Activated CD4-positive, alpha-beta T cell treated with anti-CD3 and anti-CD28 coated beads, Interleukin-2, amount 10 ng/mL, durations not matched to agents 24 days and 14 days (primary cell): ENCODE results near the gene AGRP. TPM values are rescaled to one million over a fixed set of nuclear protein-coding genes. Genes with fewer than 3 reads are reported as not detected.

Experiments
- DNase-seq: peaks from one replicate; pipeline ENCODE4 v3.0.0; 2022
- H3K27ac Mint-ChIP-seq: one replicate; pipeline ENCODE4 v1.8.0; 2022; ENCODE audit warnings: mild to moderate bottlenecking, mixed read lengths
- H3K27me3 Mint-ChIP-seq: one replicate; pipeline ENCODE4 v1.8.0; 2022; ENCODE audit warnings: mixed read lengths
- H3K36me3 Mint-ChIP-seq: one replicate; pipeline ENCODE4 v1.8.0; 2022; ENCODE audit warnings: low read depth, mild to moderate bottlenecking, mixed read lengths
- H3K4me1 Mint-ChIP-seq: one replicate; pipeline ENCODE4 v1.8.0; 2021; ENCODE audit warnings: mixed read lengths
- H3K4me3 Mint-ChIP-seq: one replicate; pipeline ENCODE4 v1.8.0; 2022; ENCODE audit warnings: mild to moderate bottlenecking, moderate library complexity, mixed read lengths
- H3K9me3 Mint-ChIP-seq: one replicate; pipeline ENCODE4 v1.8.0; 2021; ENCODE audit warnings: mixed read lengths
- intact Hi-C: fragments of 100-400 bp; cut with micrococcal nuclease; formaldehyde crosslinking; loops from one replicate; pipeline ENCODE4 v1.15.1; 2023
- total RNA-seq: library from RNA; stranded (reverse); gene quantifications from 2 replicates; pipeline ENCODE4 v1.2.3, GENCODE V29; 2022

The AGRP gene
- total RNA-seq, 1 donor from 2014 or later: not detected

DNA sequence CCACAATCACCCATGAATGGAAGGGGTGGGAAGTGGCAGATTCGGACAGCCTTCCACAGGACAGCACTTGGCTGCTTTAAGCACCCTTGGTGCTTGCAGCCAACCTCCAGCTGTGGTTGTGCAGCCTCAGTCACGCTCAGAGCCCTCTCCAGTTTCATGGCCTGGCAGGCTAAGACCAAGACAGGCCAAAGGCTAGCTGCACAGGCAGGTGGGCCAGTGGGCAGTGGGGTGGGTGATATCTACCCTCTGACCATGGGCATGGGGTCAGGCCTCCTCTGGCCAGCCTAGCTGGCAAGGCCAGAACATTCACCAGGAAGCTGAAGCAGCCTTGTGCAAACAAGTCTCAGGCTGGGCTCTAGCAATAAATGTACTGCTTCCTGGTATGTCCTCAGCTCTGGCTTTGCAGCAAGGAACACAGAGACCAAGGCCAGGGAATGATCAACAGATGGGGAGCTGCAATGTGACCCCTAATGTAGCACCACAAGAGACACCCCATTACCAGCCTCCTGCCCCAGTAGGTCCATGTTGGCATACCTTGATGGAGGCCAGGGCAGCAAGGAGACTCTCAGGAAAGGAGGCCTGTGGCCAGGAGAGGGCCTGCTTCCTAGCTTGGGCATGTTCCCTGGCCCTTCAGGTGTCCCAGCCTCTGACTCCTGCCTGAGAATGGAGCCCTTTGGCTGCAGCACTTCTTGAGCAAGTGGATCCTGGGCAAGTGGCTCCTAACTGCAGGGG lies 31.5 kb downstream of the AGRP start:
- H3K9me3 Mint-ChIP-seq: no peaks in the 10 kb centered on the region
- peaks cover 2% of the 10 kb centered on the region for H3K36me3 Mint-ChIP-seq
- intact Hi-C loops: no loop called here
- H3K27ac Mint-ChIP-seq: no peak overlapping the region
- no peak for DNase-seq
- no peaks in the 10 kb centered on the region for H3K27me3 Mint-ChIP-seq
- peaks cover 1% of the 10 kb centered on the region for H3K4me1 Mint-ChIP-seq
- H3K4me3 Mint-ChIP-seq: no peak overlapping the region

DNA sequence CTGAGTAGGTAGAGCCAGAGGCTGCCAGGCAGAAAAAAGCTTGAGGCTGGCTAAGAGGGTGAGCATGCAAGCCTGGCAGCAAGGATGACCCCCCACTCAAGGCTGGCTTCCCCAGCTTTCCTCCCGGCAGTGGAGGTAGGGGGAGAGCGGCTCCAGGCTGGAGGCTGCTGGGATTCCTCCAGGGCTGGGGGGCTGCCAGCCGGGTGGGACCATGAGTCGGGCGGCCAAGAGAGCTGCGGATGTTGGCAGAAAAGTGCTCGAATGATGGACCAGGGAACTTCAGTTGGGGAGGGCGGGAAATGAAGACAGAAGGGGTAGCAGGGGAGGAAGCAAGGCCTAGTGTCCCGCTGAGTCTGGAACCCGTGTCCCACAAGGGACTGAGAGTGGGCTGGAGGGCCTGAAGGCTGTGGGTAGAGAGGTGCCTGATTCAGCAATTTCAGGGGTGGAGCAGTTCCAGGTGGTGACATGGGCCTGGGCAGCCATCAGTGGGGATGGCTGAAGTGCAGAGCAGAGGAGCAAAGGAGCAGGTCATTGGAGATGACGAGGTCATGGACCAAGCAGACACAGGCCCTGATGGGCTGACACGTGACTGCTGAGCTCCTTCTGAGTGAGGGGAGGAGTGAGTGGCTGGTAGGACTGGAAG lies 32.2 kb downstream of the AGRP start:
- H3K4me1 Mint-ChIP-seq: peaks cover 1% of the 10 kb centered on the region
- H3K4me3 Mint-ChIP-seq: no peak overlapping the region
- H3K36me3 Mint-ChIP-seq: peaks cover 2% of the 10 kb centered on the region
- H3K9me3 Mint-ChIP-seq: no peaks in the 10 kb centered on the region
- no peaks in the 10 kb centered on the region for H3K27me3 Mint-ChIP-seq
- intact Hi-C loops: no loop called here
- no peak overlapping the region for H3K27ac Mint-ChIP-seq
- no peak for DNase-seq

DNA sequence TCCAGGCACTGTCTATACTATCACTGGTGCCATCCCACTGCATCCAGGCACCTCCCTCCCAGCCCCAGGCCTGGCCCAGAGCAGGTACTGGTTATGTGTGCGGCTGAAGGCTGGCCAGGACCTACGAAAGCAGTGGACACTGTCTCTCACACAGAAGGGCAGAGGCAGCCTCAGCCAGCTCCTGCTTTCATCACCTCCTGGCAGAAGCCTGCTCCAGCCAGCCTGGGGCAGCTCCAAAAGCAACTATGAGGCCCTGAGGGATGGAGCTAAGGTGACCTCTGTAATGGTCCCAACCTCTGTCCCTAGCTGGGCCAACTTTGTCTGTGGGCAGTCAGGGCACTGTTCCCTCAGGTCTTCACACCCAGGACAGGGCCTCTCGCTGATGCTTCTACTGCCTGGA lies 33.6 kb downstream of the AGRP start:
- H3K27me3 Mint-ChIP-seq: no peaks in the 10 kb centered on the region
- no peaks in the 10 kb centered on the region for H3K9me3 Mint-ChIP-seq
- H3K4me3 Mint-ChIP-seq: no peak overlapping the region
- H3K36me3 Mint-ChIP-seq: peaks cover 2% of the 10 kb centered on the region
- no peak for DNase-seq
- intact Hi-C loops: no loop called here
- no peak overlapping the region for H3K27ac Mint-ChIP-seq
- peaks cover 1% of the 10 kb centered on the region for H3K4me1 Mint-ChIP-seq

DNA sequence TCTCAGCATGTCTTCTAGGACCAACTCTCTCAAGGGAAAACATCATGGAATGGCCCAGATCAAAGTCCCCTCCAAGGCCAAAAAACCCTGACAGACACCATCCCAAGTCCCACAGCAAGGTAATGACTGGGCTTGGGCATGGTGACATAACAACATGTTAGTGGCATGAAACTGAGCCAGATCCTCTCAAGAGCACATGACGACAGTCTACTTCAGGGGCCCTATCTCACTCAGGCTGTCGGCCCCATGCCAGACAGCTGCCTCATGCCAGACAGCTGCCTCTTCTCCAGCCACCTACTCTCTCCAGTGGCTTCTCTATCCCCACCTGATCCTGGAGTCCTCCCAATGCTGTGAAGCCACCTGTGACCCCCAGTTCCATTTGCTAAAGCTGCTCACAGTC lies 34.0 kb downstream of the AGRP start:
- intact Hi-C loops: no loop called here
- H3K27me3 Mint-ChIP-seq: no peaks in the 10 kb centered on the region
- no peak overlapping the region for H3K27ac Mint-ChIP-seq
- H3K36me3 Mint-ChIP-seq: peaks cover 2% of the 10 kb centered on the region
- H3K9me3 Mint-ChIP-seq: no peaks in the 10 kb centered on the region
- no peak overlapping the region for H3K4me3 Mint-ChIP-seq
- peaks cover 1% of the 10 kb centered on the region for H3K4me1 Mint-ChIP-seq
- DNase-seq: no peak

DNA sequence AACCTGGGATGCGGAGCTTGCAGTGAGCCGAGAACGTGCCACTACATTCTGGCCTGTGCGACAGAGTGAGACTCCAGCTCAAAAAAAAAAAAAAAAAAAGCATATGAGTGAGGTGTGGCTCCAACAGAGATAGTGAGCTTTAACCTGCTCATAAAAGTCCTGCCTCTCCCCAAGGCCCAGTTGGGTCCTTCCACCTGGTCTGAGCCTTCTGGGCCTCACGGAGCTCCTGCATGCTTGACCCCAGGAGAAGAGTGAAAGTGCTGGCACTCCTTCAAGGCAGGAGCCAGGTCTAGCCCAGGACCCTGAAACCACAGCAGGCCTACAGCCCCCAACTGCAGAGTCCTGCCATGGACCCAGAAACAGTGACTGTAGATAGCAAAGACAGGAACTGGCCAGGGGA lies 34.8 kb downstream of the AGRP start:
- no peak overlapping the region for H3K27ac Mint-ChIP-seq
- DNase-seq: no peak
- H3K9me3 Mint-ChIP-seq: no peaks in the 10 kb centered on the region
- intact Hi-C loops: no loop called here
- no peak overlapping the region for H3K4me3 Mint-ChIP-seq
- peaks cover 1% of the 10 kb centered on the region for H3K4me1 Mint-ChIP-seq
- peaks cover 2% of the 10 kb centered on the region for H3K36me3 Mint-ChIP-seq
- no peaks in the 10 kb centered on the region for H3K27me3 Mint-ChIP-seq

DNA sequence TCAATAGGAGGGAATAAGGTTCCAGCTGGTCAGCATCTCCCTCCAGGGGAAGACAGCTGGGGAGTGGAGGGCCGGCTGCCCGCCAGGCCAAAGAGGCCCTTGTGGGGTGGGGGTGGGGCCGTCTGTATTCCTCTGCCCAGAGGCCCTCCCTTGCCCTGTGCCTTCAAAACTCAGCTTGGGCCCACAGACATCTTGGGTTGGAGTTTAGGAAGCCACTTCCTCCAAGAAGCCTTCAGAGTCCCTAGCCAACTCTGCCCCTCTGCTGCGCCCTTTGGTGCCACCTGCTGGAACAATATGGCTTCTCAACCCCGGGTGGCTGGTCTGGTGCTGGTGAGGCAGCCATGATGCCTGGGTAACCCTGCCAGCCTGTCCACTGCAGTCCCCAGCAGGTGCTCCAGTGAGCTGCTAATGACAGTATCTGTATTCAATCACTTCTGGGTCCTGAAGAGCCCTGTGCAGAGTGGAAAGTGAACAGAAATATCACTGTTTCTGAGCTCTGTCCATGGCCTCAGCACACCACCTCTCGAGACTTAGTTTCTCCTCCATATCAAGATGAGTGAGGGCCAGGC lies 35.8 kb downstream of the AGRP start:
- peak; percentile 93 for DNase-seq
- H3K9me3 Mint-ChIP-seq: no peaks in the 10 kb centered on the region
- peaks cover 2% of the 10 kb centered on the region for H3K36me3 Mint-ChIP-seq
- intact Hi-C loops: loop anchor here (1.0 kb wide), 1 partner anchor 19 kb away; no protein-coding TSS in a partner anchor
- H3K4me1 Mint-ChIP-seq: no peaks in the 10 kb centered on the region
- no peak overlapping the region for H3K27ac Mint-ChIP-seq
- H3K27me3 Mint-ChIP-seq: no peaks in the 10 kb centered on the region
- H3K4me3 Mint-ChIP-seq: no peak overlapping the region

DNA sequence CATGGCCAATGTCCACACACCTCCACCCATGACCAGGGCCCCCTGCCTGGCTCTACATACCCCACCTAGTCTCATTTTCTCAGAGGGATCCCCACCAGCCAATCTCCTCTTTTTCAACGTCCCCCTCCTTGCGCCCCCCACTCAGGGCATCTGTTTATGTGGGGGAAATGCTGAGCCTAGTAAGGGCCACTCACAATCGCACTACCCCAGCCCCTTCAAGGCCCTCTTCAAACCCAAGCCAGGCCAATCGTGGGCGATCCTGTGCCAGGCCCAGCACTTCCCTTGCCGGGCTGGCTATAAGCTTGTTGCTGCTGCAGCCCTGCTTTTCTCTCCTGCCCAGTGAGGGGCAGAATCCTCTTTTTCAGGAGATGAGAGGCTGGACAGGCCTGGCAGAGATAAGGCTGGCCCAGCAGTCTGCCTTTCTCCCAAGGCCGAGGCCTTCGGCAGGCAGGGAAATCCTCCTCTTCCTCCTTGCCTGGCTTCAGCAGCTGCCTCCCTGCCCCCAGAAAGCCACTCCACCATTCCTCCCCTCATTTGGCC lies 36.3 kb downstream of the AGRP start:
- no peak overlapping the region for H3K4me3 Mint-ChIP-seq
- no peaks in the 10 kb centered on the region for H3K27me3 Mint-ChIP-seq

DNA sequence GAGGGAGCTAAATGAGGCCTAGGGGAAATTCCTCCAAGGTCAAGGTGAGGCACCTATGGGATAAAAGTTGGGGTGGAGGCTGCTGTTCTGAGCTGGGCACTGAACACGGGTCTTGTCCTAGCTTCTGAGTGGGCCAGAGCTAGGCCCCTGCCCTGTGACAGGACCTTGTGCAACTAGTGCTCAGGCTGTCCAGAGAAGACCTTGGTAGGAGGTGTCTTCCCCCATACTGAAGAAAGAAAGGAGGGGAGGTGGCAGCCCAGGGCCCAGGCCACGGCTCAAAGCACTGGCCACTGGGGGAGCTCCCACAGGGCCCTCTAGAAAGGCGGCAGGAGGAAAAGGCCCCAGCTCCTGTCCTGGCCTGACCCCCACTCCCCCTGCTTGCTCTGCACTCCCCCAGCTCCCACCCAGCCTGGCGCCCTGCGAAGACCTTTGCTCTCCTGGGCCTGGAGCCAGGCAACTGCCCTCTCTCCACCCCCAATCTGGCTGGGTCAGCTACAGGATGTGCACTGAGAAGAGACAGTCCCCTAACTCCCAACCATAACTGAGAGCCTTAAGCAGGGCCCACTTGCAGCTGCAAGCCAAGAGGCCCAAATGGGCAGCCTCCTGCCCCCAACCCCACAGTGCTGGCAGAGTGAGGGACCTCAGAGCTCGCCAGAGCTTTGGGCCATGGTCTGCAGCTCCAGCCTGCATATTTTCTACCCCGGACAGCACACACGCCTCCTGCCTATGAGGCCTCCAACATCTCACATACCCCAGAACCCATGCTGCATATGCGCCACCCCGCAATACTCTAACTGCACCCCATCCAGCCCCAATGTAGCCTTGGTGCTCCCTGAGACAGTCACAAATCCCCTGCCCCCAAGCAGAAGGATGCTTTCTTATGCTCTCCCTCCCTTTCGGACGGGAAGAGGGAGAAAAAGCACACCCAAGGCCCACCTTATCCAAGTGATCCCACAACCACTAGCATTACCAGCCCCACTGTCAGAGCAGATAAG lies 37.1 kb downstream of the AGRP start:
- DNase-seq: no peak
- no peak overlapping the region for H3K4me3 Mint-ChIP-seq
- no peaks in the 10 kb centered on the region for H3K9me3 Mint-ChIP-seq
- H3K27me3 Mint-ChIP-seq: no peaks in the 10 kb centered on the region
- H3K4me1 Mint-ChIP-seq: no peaks in the 10 kb centered on the region
- intact Hi-C loops: no loop called here
- H3K27ac Mint-ChIP-seq: no peak overlapping the region
- peaks cover 2% of the 10 kb centered on the region for H3K36me3 Mint-ChIP-seq

More for the DNA sequence above, 36.3 kb downstream of the AGRP start:
- H3K4me1 Mint-ChIP-seq: no peaks in the 10 kb centered on the region
- no peak for DNase-seq
- peaks cover 2% of the 10 kb centered on the region for H3K36me3 Mint-ChIP-seq
- H3K27ac Mint-ChIP-seq: no peak overlapping the region
- intact Hi-C loops: loop anchor here (1.0 kb wide), 1 partner anchor 19 kb away; no protein-coding TSS in a partner anchor
- no peaks in the 10 kb centered on the region for H3K9me3 Mint-ChIP-seq

DNA sequence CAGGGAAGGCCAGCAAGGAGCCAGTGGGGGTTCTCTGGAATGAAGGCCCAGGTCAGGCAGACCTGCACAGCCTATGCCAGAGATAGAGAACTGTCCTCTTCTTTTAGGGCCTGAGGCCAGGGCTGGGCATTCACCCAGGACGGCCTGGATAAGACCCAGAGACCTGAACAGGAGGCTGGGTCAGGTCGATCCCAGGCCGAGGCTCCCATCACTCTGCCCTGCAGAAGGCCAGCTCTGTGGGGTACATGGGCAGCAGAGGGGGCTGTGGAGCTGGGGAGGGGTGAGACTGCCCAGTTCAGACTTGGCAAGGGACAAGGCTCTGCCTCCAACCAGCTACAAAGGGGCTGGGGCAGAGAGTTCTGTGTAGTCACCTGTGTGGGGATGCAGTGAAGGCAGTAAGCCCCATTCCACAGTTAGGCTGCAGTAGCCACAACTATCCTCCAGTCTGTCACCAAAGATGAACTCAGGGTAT lies 37.9 kb downstream of the AGRP start:
- Mint-ChIP-seq H3K4me3 (no peak overlapping the region), H3K27me3 (no peaks in the 10 kb centered on the region), H3K9me3 (no peaks in the 10 kb centered on the region), H3K4me1 (no peaks in the 10 kb centered on the region), H3K36me3 (peaks cover 2% of the 10 kb centered on the region), H3K27ac (no peak overlapping the region)
- intact Hi-C loops: no loop called here
- no peak for DNase-seq

DNA sequence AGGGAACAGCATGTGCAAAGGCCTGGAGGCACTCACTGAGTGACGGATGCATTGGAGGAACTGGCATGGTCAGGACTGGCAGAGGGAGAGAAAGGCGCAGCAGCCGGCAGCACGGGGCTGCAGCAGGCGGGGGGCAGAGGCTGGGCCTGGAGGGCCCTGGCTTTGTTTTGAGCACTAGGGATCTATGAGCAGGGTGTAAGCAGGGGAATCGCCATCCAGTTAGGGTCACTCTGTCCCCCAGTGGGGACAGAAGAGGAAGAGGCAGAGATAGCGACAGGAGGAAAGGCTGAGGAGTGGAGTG lies 38.3 kb downstream of the AGRP start:
- intact Hi-C loops: no loop called here
- no peak overlapping the region for H3K27ac Mint-ChIP-seq
- H3K4me1 Mint-ChIP-seq: no peaks in the 10 kb centered on the region
- H3K36me3 Mint-ChIP-seq: peaks cover 2% of the 10 kb centered on the region
- no peak overlapping the region for H3K4me3 Mint-ChIP-seq
- no peaks in the 10 kb centered on the region for H3K27me3 Mint-ChIP-seq
- H3K9me3 Mint-ChIP-seq: no peaks in the 10 kb centered on the region
- DNase-seq: no peak

DNA sequence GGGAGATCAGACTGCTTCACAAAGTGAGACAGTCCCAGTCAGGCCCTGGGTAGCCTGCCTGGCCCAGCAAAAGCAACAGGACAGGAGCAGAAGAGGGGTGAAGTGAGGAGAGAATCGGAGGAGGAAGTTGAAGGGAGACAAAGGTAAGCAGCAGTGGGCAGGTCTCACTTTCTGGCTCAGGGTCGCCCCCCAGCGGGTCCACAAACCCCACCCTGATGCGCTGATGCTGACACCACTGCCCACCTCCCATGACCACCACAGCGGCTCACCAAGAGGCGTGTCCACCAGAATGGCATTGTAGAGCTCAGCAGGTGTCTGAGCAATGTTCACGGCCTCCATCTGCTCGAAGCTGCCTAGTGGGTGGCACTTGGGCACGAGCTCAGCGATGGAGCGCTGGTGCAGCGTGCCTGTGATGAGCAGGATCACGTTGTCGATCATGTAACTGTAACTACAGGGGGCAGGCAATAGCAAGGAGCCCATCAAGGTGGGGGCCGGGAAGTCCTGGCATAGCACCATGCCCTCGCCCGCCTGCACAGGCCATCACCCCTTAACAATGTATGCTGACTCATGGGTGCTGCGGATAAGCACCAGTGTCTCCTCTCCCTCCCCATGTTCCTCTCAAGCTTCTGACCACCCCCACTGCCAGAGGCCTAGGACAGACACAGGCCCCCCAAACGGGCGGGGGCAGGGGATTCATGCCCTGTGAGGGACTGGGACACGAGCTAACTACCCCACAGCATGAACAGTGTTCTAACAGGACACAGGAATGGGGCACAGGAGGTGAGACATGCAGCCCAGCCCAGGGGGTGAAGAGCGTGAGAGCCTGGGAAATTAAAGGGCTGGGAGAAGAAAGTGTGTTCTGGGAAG lies 38.9 kb downstream of the AGRP start:
- no peak for DNase-seq
- no peaks in the 10 kb centered on the region for H3K27me3 Mint-ChIP-seq
- H3K4me1 Mint-ChIP-seq: no peaks in the 10 kb centered on the region
- H3K27ac Mint-ChIP-seq: no peak overlapping the region
- intact Hi-C loops: no loop called here
- peaks cover 3% of the 10 kb centered on the region for H3K36me3 Mint-ChIP-seq
- H3K9me3 Mint-ChIP-seq: no peaks in the 10 kb centered on the region
- H3K4me3 Mint-ChIP-seq: no peak overlapping the region

DNA sequence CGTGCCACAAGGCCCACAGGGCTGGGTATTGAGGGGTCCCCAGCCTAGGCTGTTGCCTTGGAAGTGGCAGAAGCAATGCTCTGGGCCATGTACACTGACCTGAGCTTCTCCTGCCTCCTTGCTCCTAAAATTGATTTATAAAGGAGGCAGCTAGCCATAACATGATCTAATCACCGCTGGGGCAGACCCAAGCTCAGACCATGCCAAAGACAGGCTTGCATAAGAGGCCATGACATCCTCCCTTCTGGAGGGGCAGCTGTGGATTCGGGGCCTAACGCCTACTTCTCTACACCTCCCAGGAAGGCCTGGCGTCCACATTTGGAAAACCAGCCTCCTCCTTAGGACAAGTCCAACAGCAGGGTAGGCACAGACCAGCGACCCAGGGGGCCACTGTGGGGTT lies 40.1 kb downstream of the AGRP start:
- intact Hi-C loops: no loop called here
- Mint-ChIP-seq H3K36me3 (peaks cover 4% of the 10 kb centered on the region), H3K4me3 (no peak overlapping the region), H3K27me3 (no peaks in the 10 kb centered on the region), H3K27ac (no peak overlapping the region), H3K4me1 (no peaks in the 10 kb centered on the region), H3K9me3 (no peaks in the 10 kb centered on the region)
- no peak for DNase-seq
